Superior temporal gyrus (tissue), 1 donor: ENCODE results near the gene NR2E1.

Source experiments
- DNase-seq: peaks from one replicate; pipeline ENCODE4 v3.0.0-alpha.2; 2016; ENCODE audit errors: extremely low spot score

The NR2E1 gene

GRCh38 chr6:108165714-108166663 lies at the start of gene NR2E1:
Gene NR2E1 (plus strand): TSS chr6:108166022. CDS start chr6:108166766, 744 bp downstream.
- no peak for DNase-seq

- no peak for DNase-seq
These were observed 49.0 kb upstream of the NR2E1 start for GRCh38 chr6:108116546-108117426.

GRCh38 chr6:108117427-108118358 lies 48.1 kb upstream of the NR2E1 start:
- DNase-seq = no peak

- DNase-seq = no peak
These were observed 47.5 kb upstream of the NR2E1 start for GRCh38 chr6:108118359-108118724.

GRCh38 chr6:108118810-108119768 lies 46.7 kb upstream of the NR2E1 start:
- DNase-seq = no peak

GRCh38 chr6:108119769-108120141 lies 46.1 kb upstream of the NR2E1 start:
- no peak for DNase-seq

- DNase-seq = no peak
These were observed 45.5 kb upstream of the NR2E1 start for GRCh38 chr6:108120311-108120710.

GRCh38 chr6:108121612-108122011 lies 44.2 kb upstream of the NR2E1 start:
- no peak for DNase-seq

GRCh38 chr6:108123481-108123929 lies 42.3 kb upstream of the NR2E1 start:
- DNase-seq = no peak

- no peak for DNase-seq
These were observed 41.9 kb upstream of the NR2E1 start for GRCh38 chr6:108123946-108124345.

- no peak for DNase-seq
These were observed 38.8 kb upstream of the NR2E1 start for GRCh38 chr6:108127056-108127455.

GRCh38 chr6:108127826-108128225 lies 38.0 kb upstream of the NR2E1 start:
- DNase-seq = no peak

- no peak for DNase-seq
These were observed 35.6 kb upstream of the NR2E1 start for GRCh38 chr6:108130262-108130661.

- DNase-seq = no peak
These were observed 33.0 kb upstream of the NR2E1 start for GRCh38 chr6:108132863-108133262.

- DNase-seq = peak; percentile 49
These were observed 32.1 kb upstream of the NR2E1 start for GRCh38 chr6:108133594-108134179.

GRCh38 chr6:108134213-108134970 lies 31.4 kb upstream of the NR2E1 start:
- no peak for DNase-seq

GRCh38 chr6:108142240-108142639 lies 23.6 kb upstream of the NR2E1 start:
- no peak for DNase-seq

GRCh38 chr6:108145639-108146038 lies 20.2 kb upstream of the NR2E1 start:
- DNase-seq = no peak

- DNase-seq = no peak
These were observed 13.4 kb upstream of the NR2E1 start for GRCh38 chr6:108152446-108152845.
